Muscle layer of colon (tissue), 2 donors: ENCODE results near the gene SUMO1.
A peak's percentile ranks its signal among the peaks of the same experiment; 100 is the strongest.
"Not testable (repeated sequence)": the region's sequence is repeated elsewhere in the genome, so short reads cannot be mapped to it uniquely, and the experiment has no call there.

ENCODE experiments used
- H3K27ac ChIP-seq: one replicate; pipeline ENCODE4 v1.7.0; 2013; ENCODE audit warnings: low read depth, mild to moderate bottlenecking, low read length, moderate library complexity
- H3K27me3 ChIP-seq, 2 donors: one replicate each; pipeline ENCODE4 v1.7.0; 2013; ENCODE audit warnings: low read length in 2 of 2, mild to moderate bottlenecking in 2 of 2; ENCODE audit not compliant: insufficient read depth in 2 of 2, control insufficient read depth in 1 of 2
- H3K36me3 ChIP-seq: one replicate; pipeline ENCODE4 v1.7.0; 2013; ENCODE audit warnings: mild to moderate bottlenecking, low read length; ENCODE audit not compliant: insufficient read depth
- H3K4me1 ChIP-seq: one replicate; pipeline ENCODE4 v1.7.0; 2013; ENCODE audit warnings: mild to moderate bottlenecking, low read length; ENCODE audit not compliant: insufficient read depth
- H3K4me3 ChIP-seq, 2 donors: one replicate each; pipeline ENCODE4 v1.7.0; 2013; ENCODE audit warnings: low read length in 2 of 2, low read depth in 1 of 2, mild to moderate bottlenecking in 1 of 2, moderate library complexity in 1 of 2
- H3K9ac ChIP-seq: one replicate; pipeline ENCODE4 v1.7.0; 2013; ENCODE audit warnings: low read length
- H3K9me3 ChIP-seq: one replicate; pipeline ENCODE4 v1.7.0; 2013; ENCODE audit warnings: mild to moderate bottlenecking, low read length
- donor health status: abdominal sarcoma.
- donor health status: Adenocarcinoma of cecum.

The SUMO1 gene

GRCh38 chr2:202251494-202251893 lies 13.1 kb upstream of the SUMO1 start:
- Histone ChIP-seq H3K27me3 (no peaks in the 10 kb centered on the region), H3K9me3 (no peaks in the 10 kb centered on the region), H3K4me3 (no peak overlapping the region), H3K27ac (no peak overlapping the region), H3K9ac (no peak overlapping the region), H3K36me3 (no peaks in the 10 kb centered on the region), H3K4me1 (no peaks in the 10 kb centered on the region)

- H3K36me3 ChIP-seq = no peaks in the 10 kb centered on the region
- no peaks in the 10 kb centered on the region for H3K4me1 ChIP-seq
- H3K4me3 ChIP-seq = no peak overlapping the region
- H3K9ac ChIP-seq = no peak overlapping the region
- no peaks in the 10 kb centered on the region for H3K9me3 ChIP-seq
- no peaks in the 10 kb centered on the region for H3K27me3 ChIP-seq
- no peak overlapping the region for H3K27ac ChIP-seq
Measured at GRCh38 chr2:202249521-202250253, 11.3 kb upstream of the SUMO1 start.

GRCh38 chr2:202247710-202248109 lies 9.3 kb upstream of the SUMO1 start:
- not testable (repeated sequence) for H3K4me3 ChIP-seq, H3K27ac ChIP-seq, H3K36me3 ChIP-seq, H3K27me3 ChIP-seq, H3K9me3 ChIP-seq, H3K4me1 ChIP-seq, H3K9ac ChIP-seq

GRCh38 chr2:202237787-202238233 lies 587 bp downstream of the SUMO1 start:
- Histone ChIP-seq H3K4me3 (peak overlapping the region; percentile 58 to 82), H3K4me1 (peaks cover 12% of the 10 kb centered on the region), H3K36me3 (no peaks in the 10 kb centered on the region), H3K27me3 (no peaks in the 10 kb centered on the region), H3K27ac (peak overlapping the region; percentile 77), H3K9ac (peak overlapping the region; percentile 84), H3K9me3 (no peaks in the 10 kb centered on the region)

- Histone ChIP-seq H3K36me3 (no peaks in the 10 kb centered on the region), H3K9ac (no peak overlapping the region)
Measured at GRCh38 chr2:202221873-202222272, 16.5 kb downstream of the SUMO1 start.

GRCh38 chr2:202215179-202215578 lies 23.2 kb downstream of the SUMO1 start:
- H3K36me3 ChIP-seq = no peaks in the 10 kb centered on the region

More at GRCh38 chr2:202221873-202222272, 16.5 kb downstream of the SUMO1 start:
- no peak overlapping the region for H3K4me3 ChIP-seq
- no peaks in the 10 kb centered on the region for H3K27me3 ChIP-seq
- no peaks in the 10 kb centered on the region for H3K9me3 ChIP-seq
- no peak overlapping the region for H3K27ac ChIP-seq
- H3K4me1 ChIP-seq = no peaks in the 10 kb centered on the region

GRCh38 chr2:202208526-202208925 lies 29.9 kb downstream of the SUMO1 start:
- Histone ChIP-seq H3K27ac (no peak overlapping the region), H3K27me3 (no peaks in the 10 kb centered on the region), H3K4me1 (no peaks in the 10 kb centered on the region), H3K9ac (no peak overlapping the region), H3K9me3 (no peaks in the 10 kb centered on the region), H3K36me3 (peaks cover 9% of the 10 kb centered on the region), H3K4me3 (no peak overlapping the region)

More at GRCh38 chr2:202215179-202215578, 23.2 kb downstream of the SUMO1 start:
- Histone ChIP-seq H3K9me3 (no peaks in the 10 kb centered on the region), H3K9ac (no peak overlapping the region), H3K27ac (no peak overlapping the region), H3K4me1 (no peaks in the 10 kb centered on the region), H3K27me3 (no peaks in the 10 kb centered on the region), H3K4me3 (no peak overlapping the region)

- no peaks in the 10 kb centered on the region for H3K9me3 ChIP-seq
- no peak overlapping the region for H3K4me3 ChIP-seq
- H3K27me3 ChIP-seq = no peaks in the 10 kb centered on the region
- H3K36me3 ChIP-seq = peaks cover 19% of the 10 kb centered on the region
- H3K4me1 ChIP-seq = no peaks in the 10 kb centered on the region
- H3K9ac ChIP-seq = no peak overlapping the region
- H3K27ac ChIP-seq = no peak overlapping the region
Measured at GRCh38 chr2:202204855-202205254, 33.5 kb downstream of the SUMO1 start.

GRCh38 chr2:202203348-202203747 lies 35.0 kb downstream of the SUMO1 start:
- Histone ChIP-seq H3K9me3 (no peaks in the 10 kb centered on the region), H3K27ac (no peak overlapping the region), H3K36me3 (peaks cover 19% of the 10 kb centered on the region), H3K9ac (no peak overlapping the region), H3K27me3 (no peaks in the 10 kb centered on the region), H3K4me3 (no peak overlapping the region), H3K4me1 (no peaks in the 10 kb centered on the region)

- H3K4me1 ChIP-seq = no peaks in the 10 kb centered on the region
- H3K36me3 ChIP-seq = peaks cover 14% of the 10 kb centered on the region
- H3K4me3 ChIP-seq = no peak overlapping the region
- H3K27me3 ChIP-seq = no peaks in the 10 kb centered on the region
- H3K27ac ChIP-seq = no peak overlapping the region
- H3K9ac ChIP-seq = no peak overlapping the region
- H3K9me3 ChIP-seq = no peaks in the 10 kb centered on the region
Measured at GRCh38 chr2:202201220-202202160, 36.9 kb downstream of the SUMO1 start.

GRCh38 chr2:202196727-202197126 lies 41.7 kb downstream of the SUMO1 start:
- no peak overlapping the region for H3K27ac ChIP-seq
- no peak overlapping the region for H3K4me3 ChIP-seq
- peaks cover 7% of the 10 kb centered on the region for H3K36me3 ChIP-seq
- H3K27me3 ChIP-seq = no peaks in the 10 kb centered on the region
- H3K4me1 ChIP-seq = no peaks in the 10 kb centered on the region
- H3K9me3 ChIP-seq = no peaks in the 10 kb centered on the region
- no peak overlapping the region for H3K9ac ChIP-seq
